K562 (cell line): ENCODE results near the gene MALRD1.

Experiments used
- FOXK1 ChIP-seq: sonication (generic); formaldehyde crosslinking; IDR thresholded peaks from 2 replicates; pipeline ENCODE4 v1.8.0; 2022; ENCODE audit warnings: missing genetic modification reagents, mild to moderate bottlenecking, borderline replicate concordance
- SMARCE1 ChIP-seq: fragments of 450-650 bp; IDR thresholded peaks from 2 replicates; pipeline ENCODE4 v1.7.1; 2016; ENCODE audit warnings: mild to moderate bottlenecking
- SRSF1 ChIP-seq: fragments of 200-400 bp; formaldehyde crosslinking; IDR thresholded peaks from 2 replicates; pipeline ENCODE4 v1.6.1; 2017; ENCODE audit warnings: mild to moderate bottlenecking, low read depth, low read length, moderate library complexity
- TAF7 ChIP-seq: fragments of 450-650 bp; IDR thresholded peaks from 2 replicates; pipeline ENCODE4 v1.6.1; 2016; ENCODE audit warnings: missing genetic modification characterization, missing compliant biosample characterization
- ZNF175 ChIP-seq: fragments of 200-800 bp; sonication (Bioruptor generic); IDR thresholded peaks from 2 replicates; pipeline ENCODE4 v1.6.1; 2016; ENCODE audit warnings: low read depth, mild to moderate bottlenecking, missing genetic modification characterization, missing compliant biosample characterization
- ZNF324 ChIP-seq: fragments of 250-450 bp; sonication (Bioruptor Pico); IDR thresholded peaks from 2 replicates; pipeline ENCODE4 v1.4.0; 2020; ENCODE audit warnings: mild to moderate bottlenecking
- TF ChIP-seq, protein P1 (sequence below): sonication (generic); formaldehyde crosslinking; IDR thresholded peaks from 2 replicates; pipeline ENCODE4 v1.9.0; 2022; ENCODE audit warnings: mild to moderate bottlenecking, missing genetic modification reagents

- TF ChIP-seq TAF7 (tag) (no peak), SMARCE1 (no peak), ZNF175 (CRISPR knock-in tag) (no peak), FOXK1 (CRISPR knock-in tag) (no peak), ZNF324 (CRISPR knock-in tag) (no peak), SRSF1 (no peak)
- TF ChIP-seq, protein P1, sequence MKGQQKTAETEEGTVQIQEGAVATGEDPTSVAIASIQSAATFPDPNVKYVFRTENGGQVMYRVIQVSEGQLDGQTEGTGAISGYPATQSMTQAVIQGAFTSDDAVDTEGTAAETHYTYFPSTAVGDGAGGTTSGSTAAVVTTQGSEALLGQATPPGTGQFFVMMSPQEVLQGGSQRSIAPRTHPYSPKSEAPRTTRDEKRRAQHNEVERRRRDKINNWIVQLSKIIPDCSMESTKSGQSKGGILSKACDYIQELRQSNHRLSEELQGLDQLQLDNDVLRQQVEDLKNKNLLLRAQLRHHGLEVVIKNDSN (CRISPR knock-in tag) = no peak
Observed at GRCh38 chr10:19638896-19639233, 590.3 kb downstream of the MALRD1 start.
